Sigmoid colon (tissue), 3 donors: Measurements from ENCODE around the gene ASCL5.

Experiments used
- POLR2A ChIP-seq, 2 donors: fragments of 450-650 bp; IDR thresholded peaks; one replicate each; pipeline ENCODE4 v1.6.1; 2016; ENCODE audit warnings: antibody characterized with exemption in 2 of 2, mild to moderate bottlenecking in 2 of 2, moderate library complexity in 2 of 2
- TF ChIP-seq, protein P1 (sequence below), 4 experiments: fragments of 450-650 bp in 3 of 4; fragments of 200-600 bp in 1 of 4; IDR thresholded peaks; one replicate each; pipeline ENCODE4 v1.5.1; 2016 to 2019; ENCODE audit warnings: antibody characterized with exemption in 4 of 4, mild to moderate bottlenecking in 3 of 4, moderate library complexity in 2 of 4

DNA sequence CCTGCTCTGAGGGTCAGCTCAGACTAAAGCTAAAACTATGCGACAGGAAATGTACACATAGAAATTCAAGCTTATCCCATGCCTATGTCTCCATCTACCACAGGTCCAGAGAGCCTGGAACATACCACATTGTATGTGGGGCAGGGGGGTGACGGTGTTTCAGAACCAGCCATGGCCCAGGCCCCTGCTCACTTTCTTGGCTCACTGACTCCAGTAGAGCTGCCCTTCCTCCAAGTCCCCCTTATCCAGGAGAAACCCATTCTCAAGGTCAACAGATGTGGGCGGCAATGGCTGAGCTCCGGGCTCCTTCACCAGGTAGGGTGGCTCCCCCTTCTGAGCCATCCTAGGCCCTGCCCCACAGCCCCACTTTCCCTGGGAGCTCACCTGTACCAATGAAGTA is 35.7 kb downstream of the ASCL5 start:
- TF ChIP-seq, protein P1, sequence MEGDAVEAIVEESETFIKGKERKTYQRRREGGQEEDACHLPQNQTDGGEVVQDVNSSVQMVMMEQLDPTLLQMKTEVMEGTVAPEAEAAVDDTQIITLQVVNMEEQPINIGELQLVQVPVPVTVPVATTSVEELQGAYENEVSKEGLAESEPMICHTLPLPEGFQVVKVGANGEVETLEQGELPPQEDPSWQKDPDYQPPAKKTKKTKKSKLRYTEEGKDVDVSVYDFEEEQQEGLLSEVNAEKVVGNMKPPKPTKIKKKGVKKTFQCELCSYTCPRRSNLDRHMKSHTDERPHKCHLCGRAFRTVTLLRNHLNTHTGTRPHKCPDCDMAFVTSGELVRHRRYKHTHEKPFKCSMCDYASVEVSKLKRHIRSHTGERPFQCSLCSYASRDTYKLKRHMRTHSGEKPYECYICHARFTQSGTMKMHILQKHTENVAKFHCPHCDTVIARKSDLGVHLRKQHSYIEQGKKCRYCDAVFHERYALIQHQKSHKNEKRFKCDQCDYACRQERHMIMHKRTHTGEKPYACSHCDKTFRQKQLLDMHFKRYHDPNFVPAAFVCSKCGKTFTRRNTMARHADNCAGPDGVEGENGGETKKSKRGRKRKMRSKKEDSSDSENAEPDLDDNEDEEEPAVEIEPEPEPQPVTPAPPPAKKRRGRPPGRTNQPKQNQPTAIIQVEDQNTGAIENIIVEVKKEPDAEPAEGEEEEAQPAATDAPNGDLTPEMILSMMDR (IDR thresholded peaks at IDR 0.05): no peak
- TF ChIP-seq POLR2A (IDR thresholded peaks at IDR 0.05): no peak
